HT-29 (cell line): Measurements from ENCODE around the gene MCM8. TPM values are rescaled to one million over a fixed set of nuclear protein-coding genes. Genes with fewer than 3 reads are reported as not detected.
"Not testable (repeated sequence)": the region's sequence is repeated elsewhere in the genome, so short reads cannot be mapped to it uniquely, and the experiment has no call there.

ENCODE experiments used
- DNase-seq: peaks from one replicate; pipeline ENCODE4 v3.0.0-alpha.2; 2015; ENCODE audit warnings: low spot score
- total RNA-seq: library from RNA; depleted of rRNA; stranded (reverse); fragments of >200 nt; shearing (Covaris generic); gene quantifications from 2 replicates; pipeline ENCODE4 v1.2.3, GENCODE V29; 2014

Gene MCM8
- total RNA-seq, 1 experiment from 2014 or later: 11.6 TPM

DNA sequence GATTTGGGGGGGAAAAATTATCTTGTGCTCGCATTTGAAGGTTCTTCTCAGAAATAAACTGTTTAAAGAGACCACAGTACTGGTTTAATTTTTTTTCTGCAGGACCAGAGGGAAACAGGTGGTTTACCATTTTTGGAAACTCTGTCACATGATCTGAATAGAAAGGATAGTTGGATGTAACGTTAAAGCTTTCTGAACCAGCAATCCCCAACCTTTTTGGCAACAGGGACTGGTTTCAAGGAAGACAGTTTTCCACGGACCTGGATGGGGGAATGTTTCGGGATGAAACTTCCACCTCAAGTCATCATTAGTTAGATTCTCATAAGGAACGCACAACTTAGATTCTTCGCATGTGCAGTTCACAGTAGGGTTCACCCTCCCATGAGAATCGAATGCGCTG lies 50.4 kb downstream of the MCM8 start:
- no peak for DNase-seq

DNA sequence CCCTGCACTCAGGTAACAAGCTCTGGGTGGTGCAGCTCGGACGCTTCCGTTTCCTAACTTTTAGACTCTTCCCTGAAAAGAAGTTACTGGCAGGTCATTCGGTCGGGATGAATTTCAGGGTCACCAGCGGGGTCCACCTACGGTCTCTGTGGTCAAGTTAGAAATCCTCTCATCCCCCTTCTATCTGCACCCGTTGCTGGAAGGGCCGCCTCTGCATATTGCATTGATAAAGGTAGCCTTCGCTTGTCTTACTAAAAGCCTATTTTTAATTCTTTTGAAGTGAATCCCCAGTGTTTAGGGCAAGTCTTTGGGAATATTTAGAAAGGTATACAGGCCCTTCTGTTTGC lies 56.1 kb downstream of the MCM8 start:
- peak; percentile 32 for DNase-seq

- no peak for DNase-seq
These were observed 56.7 kb downstream of the MCM8 start for GRCh38 chr20:6007094-6007528.

DNA sequence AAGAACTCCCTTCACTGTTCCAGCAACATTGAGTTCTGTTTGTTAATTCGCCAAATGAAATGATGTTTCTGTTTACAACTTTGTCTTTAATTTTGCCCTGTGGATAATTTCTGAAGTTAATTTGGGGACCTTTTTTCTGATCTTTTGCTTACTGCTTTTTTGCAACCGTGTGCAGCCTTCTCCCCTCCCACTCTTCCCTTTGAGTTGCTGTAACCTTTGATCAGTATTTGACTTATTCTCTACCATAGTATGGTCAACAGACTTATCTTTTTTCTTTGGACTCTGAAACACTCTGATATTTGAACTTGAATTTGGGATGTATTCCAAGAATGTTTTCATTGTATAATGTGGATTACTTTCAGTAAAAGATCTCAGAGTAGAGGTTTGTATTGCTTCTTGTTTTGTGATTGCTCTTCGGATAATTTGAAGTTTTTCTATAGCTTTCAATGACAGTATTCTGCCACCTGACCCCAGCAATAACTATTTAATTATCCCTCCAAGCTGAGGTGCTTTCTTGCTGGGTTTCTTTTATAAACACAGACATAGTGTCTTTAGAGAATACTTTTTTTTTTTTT lies 57.2 kb downstream of the MCM8 start:
- DNase-seq: peak; percentile 34

DNA sequence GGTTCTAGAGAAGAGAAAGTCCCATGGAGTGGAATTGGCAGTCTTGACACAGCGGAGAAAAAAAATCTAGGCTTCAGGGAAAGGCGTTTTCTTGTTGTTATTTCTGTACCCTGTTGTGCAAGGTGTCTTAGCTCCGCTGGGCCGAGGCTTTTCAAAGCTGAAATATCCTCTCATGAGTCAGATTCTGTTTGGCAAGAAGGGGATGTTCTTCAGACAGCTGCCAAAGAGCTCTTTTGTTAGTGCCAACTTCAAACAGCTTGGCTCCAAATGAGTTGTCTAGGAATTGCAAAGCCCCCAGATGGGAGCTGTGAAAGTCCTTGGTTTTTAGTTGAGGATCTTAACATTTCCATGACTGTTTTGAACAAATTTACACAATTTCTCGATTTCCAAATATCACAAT lies 57.8 kb downstream of the MCM8 start:
- DNase-seq: peak; percentile 38

DNA sequence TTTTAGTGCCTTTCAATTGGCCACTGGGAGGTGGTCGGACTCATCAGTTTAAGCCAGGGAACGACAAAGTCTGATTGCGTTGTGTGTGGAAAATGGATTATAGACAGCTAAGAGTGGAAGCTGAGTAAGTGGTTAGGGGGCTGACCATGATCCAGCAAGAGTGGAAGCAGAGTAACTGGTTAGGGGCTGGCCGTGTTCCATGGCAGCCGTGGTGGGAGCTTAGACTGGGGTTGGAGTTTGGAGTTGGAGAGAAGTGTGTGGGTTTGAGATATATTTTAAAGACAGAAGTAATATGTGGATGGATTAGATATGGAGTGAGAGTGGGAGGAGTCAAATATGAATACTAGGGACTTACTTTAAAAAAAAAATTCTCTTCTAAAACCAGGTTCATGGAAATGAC lies 61.7 kb downstream of the MCM8 start:
- DNase-seq: no peak

DNA sequence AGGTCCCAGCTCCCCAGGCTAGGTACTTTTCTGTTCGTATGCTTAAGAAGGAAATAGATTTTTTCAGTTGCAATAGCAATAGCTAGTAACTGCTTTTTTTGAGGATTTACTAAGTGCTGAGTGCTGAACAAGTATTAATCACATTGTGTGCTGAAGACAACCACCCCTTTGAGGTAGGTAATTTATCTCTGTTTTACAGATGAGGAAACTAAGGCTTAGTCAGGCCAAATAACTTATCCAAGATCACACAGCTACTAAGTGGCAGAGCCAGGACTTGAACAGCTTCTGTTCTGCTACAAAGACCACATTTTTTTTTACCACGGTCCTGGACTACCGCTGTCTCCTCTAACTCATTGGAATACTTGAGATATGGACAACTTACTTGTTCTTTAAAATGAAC lies 63.6 kb downstream of the MCM8 start:
- DNase-seq: no peak

GRCh38 chr20:6014957-6015356 lies 64.5 kb downstream of the MCM8 start:
- no peak for DNase-seq

GRCh38 chr20:6017467-6017866 lies 67.0 kb downstream of the MCM8 start:
- DNase-seq: no peak

GRCh38 chr20:6017880-6018279 lies 67.4 kb downstream of the MCM8 start:
- no peak for DNase-seq

DNA sequence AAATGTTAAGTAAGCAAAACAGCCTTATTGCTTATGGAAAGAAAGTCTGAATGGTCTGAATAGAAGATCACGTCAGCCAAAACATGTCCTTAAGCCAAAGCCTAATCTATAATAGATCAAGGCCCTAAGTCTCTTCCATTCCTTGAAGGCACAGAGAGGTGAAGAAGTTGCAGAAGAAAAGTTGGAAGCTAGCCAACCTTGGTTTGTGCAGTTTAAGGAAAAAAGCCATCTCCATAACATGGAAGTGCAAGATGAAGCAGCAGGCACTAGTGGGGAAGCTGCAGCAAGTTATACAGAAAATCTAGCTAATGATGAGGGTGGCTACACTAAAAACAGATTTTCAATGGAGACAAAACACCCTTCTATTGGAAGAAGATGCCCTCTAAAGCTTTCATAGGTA lies 74.3 kb downstream of the MCM8 start:
- no peak for DNase-seq

- DNase-seq: no peak
These were observed 75.6 kb downstream of the MCM8 start for GRCh38 chr20:6026051-6026450.

GRCh38 chr20:6028818-6029217 lies 78.4 kb downstream of the MCM8 start:
- no peak for DNase-seq

GRCh38 chr20:6029538-6029937 lies 79.1 kb downstream of the MCM8 start:
- no peak for DNase-seq

DNA sequence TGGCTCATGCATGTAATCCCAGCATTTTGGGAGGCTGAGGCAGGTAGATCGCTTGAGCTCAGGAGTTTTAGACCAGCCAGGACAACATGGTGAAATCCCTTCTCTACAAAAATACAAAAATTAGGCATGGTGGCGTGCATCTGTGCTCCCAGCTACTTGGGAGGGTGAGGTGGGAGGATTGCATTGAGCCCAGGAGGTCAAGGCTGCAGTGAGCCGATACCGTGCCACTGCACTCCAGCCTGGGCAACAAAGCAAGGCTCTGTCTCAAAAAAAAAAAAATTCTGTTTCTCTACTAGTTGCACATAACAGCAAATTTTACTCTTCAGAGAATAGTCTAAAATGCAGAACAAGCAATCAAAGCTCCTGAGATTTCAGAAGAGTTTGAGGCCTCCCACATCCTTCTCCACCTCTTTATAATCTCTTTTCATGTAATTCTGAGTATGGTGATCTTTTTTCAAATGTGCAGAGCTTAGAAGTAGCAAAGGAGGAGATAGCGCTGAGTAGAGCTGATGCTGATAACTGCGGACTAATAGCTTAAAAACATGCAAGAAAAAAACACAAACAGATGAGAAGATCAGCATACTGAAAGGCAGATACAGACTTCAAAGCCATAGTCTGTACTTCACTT lies 80.1 kb downstream of the MCM8 start:
- DNase-seq: no peak

- not testable (repeated sequence) for DNase-seq
These were observed 82.5 kb downstream of the MCM8 start for GRCh38 chr20:6032907-6033306.

- DNase-seq: no peak
These were observed 83.9 kb downstream of the MCM8 start for GRCh38 chr20:6034134-6034969.

DNA sequence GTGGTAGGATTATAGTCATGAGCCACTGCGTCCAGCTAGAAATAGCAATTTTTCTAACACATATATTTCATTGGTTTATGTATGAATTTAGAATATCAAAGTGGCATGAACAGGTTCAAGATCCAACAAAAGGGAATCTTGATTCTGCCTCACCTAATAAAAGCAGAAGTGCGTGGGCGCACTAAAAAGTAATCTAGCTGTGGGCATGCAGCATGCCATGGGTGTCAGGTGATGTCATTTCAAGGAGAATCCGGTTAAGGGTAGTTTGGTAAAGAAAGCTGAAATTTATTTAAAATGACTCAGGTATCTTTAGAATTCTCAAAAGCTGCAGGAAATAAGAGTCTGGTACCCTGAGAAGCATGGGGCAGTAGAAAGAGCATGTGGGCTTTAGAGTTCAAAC lies 85.8 kb downstream of the MCM8 start:
- no peak for DNase-seq

- DNase-seq: no peak
These were observed 86.6 kb downstream of the MCM8 start for GRCh38 chr20:6037082-6037481.

DNA sequence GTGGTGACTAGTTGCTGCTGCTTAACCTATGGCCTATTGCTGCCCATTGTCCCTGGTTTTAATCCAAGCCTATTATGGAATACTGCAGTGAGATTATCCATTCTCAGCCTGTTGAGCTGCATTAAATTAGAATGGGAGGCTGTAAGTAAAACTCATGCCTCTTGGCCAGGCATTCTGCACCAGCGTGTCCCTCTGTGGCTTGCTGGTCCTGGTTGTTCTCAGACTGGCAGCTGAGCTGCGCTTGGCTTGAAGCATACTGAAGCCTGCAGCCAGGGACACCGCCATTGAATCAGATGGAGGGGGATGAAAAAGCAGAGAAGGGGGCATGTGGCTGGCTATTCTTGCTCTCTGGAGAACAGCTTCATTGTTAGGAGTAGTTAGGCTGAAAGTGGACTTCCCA lies 87.8 kb downstream of the MCM8 start:
- no peak for DNase-seq

- no peak for DNase-seq
These were observed 89.3 kb downstream of the MCM8 start for GRCh38 chr20:6039766-6040165.

DNA sequence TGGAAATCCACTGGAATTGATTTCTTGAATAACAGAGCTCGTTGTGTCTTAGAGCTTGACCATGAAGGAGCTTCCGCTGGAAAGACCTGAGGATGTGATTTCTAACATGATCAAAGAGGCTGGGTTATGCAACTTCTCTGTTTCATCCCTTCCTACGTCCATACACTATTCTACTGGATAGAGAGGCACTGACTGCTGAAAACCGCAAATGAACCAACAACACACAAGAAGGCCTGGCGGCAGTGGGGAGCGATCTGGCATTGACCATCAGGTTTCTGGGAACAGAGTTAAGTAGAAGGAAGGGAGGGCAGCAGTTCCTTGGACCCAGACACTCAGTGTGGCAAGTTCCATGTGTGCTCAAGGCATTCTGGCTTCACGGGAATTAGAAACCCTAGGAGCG lies 90.1 kb downstream of the MCM8 start:
- no peak for DNase-seq
